GM13977 (cell line): ENCODE results near the gene SMCO3.

Source experiments
- DNase-seq: peaks from one replicate; pipeline ENCODE4 v3.0.0; 2012; ENCODE audit warnings: low spot score
- CTCF ChIP-seq: IDR thresholded peaks from 2 replicates; pipeline ENCODE4 v1.5.1; 2012; ENCODE audit warnings: mild to moderate bottlenecking, control low read depth; ENCODE audit not compliant: insufficient read depth; ENCODE audit errors: extremely low read depth, missing control alignments
- in situ Hi-C: fragments of 300-500 bp; cut with MboI; formaldehyde crosslinking; loops from one replicate; pipeline ENCODE4 v1.12.0; 2022; ENCODE audit warnings: low sequenced_read_pairs, low pct_unique_long_range_greater_than_20kb, mixed read lengths, inconsistent platforms; ENCODE audit not compliant: unreplicated experiment

The SMCO3 gene

GRCh38 chr12:14802721-14803010 lies 11.3 kb downstream of the SMCO3 start:
- TF ChIP-seq CTCF, result no peak
- no peak for DNase-seq
- in situ Hi-C loops, result no loop called here

- in situ Hi-C loops, result no loop called here
- DNase-seq, result no peak
- no peak for TF ChIP-seq CTCF
These were observed 11.7 kb downstream of the SMCO3 start for GRCh38 chr12:14802247-14802646.

GRCh38 chr12:14795028-14795448 lies 18.9 kb downstream of the SMCO3 start:
- DNase-seq, result no peak
- in situ Hi-C loops, result no loop called here
- no peak for TF ChIP-seq CTCF

- no peak for DNase-seq
- in situ Hi-C loops, result no loop called here
- TF ChIP-seq CTCF, result no peak
These were observed 28.4 kb downstream of the SMCO3 start for GRCh38 chr12:14785568-14785967.

- in situ Hi-C loops, result no loop called here
- TF ChIP-seq CTCF, result no peak
- DNase-seq, result no peak
These were observed 29.5 kb downstream of the SMCO3 start for GRCh38 chr12:14784471-14784870.

GRCh38 chr12:14782756-14783155 lies 31.2 kb downstream of the SMCO3 start:
- in situ Hi-C loops, result no loop called here
- TF ChIP-seq CTCF, result no peak
- no peak for DNase-seq

GRCh38 chr12:14781563-14781962 lies 32.4 kb downstream of the SMCO3 start:
- in situ Hi-C loops, result no loop called here
- no peak for DNase-seq
- TF ChIP-seq CTCF, result no peak
